ENCODE results near the gene LSR. TPM values are rescaled to one million over a fixed set of nuclear protein-coding genes. Genes with fewer than 3 reads are reported as not detected.

Gene LSR
- total RNA-seq, 1 donor from 2014 or later = 11.3 TPM

DNA sequence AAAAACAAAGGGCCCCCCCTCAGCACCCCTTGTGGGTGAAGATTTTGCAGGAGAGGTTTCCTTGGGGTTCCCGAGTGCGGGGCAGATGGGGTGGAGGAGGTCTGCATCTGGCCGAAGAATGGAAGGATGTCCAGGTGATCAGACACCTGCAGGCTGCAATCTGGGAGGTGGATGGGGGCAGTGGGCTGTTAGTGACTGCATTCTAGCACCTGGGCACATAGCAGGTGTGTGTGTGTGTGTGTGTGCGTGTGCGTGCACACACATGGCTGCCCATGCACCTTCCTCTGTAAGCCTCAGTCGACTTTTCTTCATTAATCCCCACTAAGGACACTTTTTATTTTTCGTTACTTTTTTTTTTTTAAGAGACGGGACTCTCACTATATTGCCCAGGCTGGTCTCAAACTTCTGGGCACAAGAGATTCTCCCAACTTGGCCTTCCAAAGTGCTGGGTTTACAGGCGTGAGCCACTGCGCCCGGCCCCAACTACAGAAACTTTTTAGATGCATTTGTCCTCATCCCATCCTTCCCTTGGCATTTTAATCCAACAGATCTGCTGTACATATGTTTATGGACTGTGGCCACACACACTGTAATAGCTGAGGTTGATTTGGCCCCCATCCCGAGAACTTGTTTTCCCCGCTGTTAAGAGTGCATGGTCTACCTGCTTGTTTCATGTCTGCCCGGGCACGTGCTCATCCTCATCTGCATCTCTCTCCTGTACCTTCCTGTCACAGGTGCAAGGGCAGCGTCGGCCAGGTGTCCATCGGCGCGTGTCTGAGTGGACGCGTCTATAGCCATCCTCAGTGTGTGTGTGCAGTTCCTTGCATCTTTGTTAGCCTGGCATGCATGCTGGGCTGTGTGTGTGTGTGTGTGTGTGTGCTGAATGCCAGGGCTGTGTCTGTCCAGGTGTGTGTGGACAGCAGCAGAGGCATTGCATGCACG is 43.9 kb downstream of the LSR start:
- TF ChIP-seq, protein P1, sequence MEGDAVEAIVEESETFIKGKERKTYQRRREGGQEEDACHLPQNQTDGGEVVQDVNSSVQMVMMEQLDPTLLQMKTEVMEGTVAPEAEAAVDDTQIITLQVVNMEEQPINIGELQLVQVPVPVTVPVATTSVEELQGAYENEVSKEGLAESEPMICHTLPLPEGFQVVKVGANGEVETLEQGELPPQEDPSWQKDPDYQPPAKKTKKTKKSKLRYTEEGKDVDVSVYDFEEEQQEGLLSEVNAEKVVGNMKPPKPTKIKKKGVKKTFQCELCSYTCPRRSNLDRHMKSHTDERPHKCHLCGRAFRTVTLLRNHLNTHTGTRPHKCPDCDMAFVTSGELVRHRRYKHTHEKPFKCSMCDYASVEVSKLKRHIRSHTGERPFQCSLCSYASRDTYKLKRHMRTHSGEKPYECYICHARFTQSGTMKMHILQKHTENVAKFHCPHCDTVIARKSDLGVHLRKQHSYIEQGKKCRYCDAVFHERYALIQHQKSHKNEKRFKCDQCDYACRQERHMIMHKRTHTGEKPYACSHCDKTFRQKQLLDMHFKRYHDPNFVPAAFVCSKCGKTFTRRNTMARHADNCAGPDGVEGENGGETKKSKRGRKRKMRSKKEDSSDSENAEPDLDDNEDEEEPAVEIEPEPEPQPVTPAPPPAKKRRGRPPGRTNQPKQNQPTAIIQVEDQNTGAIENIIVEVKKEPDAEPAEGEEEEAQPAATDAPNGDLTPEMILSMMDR (IDR thresholded peaks at IDR 0.05; ENCODE audit: insufficient read depth, low read length, severe bottlenecking) = no peak
- FAIRE-seq = no peak
- H3K27me3 ChIP-seq (ENCODE audit: control insufficient read depth, insufficient read depth, low read length) = no peaks in the 10 kb centered on the region
- DNase-seq (ENCODE audit: low read depth) = no peak
- no peaks in the 10 kb centered on the region for H3K36me3 ChIP-seq (ENCODE audit: control insufficient read depth, insufficient read depth, low read length)
- no peak overlapping the region for H3K4me3 ChIP-seq (ENCODE audit: low read depth, low read length)

DNA sequence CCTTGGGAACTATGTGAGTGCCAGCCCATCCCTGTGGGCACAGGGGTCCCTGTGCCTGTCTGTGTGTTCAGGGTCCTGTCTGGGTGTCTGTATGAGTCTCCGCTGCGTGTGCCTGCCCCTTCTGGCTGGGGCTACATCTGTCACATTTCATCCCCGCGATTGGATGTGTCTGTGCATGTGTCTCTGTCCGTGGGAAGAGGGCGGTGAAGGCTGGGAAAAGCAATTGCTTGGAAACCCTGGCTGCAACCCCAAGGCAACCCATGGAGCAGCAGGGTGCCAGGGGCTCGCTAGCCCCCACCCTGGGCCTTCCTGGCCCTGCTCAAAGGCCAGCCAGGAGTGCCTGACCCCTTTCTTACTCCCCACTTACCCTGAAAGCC is 44.5 kb downstream of the LSR start:
- Histone ChIP-seq H3K27me3 (ENCODE audit: control insufficient read depth, insufficient read depth, low read length) (no peaks in the 10 kb centered on the region), H3K36me3 (ENCODE audit: control insufficient read depth, insufficient read depth, low read length) (no peaks in the 10 kb centered on the region), H3K4me3 (ENCODE audit: low read depth, low read length) (no peak overlapping the region)
- TF ChIP-seq, protein P1 (IDR thresholded peaks at IDR 0.05; ENCODE audit: insufficient read depth, low read length, severe bottlenecking) = no peak
- FAIRE-seq (no peak), DNase-seq (ENCODE audit: low read depth) (no peak)

DNA sequence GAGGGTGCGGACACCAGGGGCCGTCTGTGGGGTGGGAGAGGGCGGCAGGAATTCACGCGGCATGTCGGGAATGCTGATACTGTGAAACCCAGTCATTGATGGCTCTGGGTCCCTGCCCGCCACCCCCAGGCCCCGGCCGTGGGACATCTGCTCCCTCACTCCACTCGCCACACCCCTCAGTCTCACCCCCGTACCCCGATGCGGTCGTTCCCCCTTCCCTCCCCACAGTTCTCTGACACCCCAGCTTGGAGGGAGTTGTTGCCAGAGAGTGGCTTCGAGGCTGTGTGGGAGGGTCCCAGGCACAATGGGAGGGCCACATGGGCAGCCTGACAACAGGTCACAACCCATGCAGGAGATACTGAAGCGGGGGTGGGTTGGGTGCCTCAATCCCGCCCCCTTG is 45.0 kb downstream of the LSR start:
- TF ChIP-seq, protein P1 (IDR thresholded peaks at IDR 0.05; ENCODE audit: insufficient read depth, low read length, severe bottlenecking) = no peak
- Histone ChIP-seq H3K27me3 (ENCODE audit: control insufficient read depth, insufficient read depth, low read length) (no peaks in the 10 kb centered on the region), H3K36me3 (ENCODE audit: control insufficient read depth, insufficient read depth, low read length) (no peaks in the 10 kb centered on the region), H3K4me3 (ENCODE audit: low read depth, low read length) (no peak overlapping the region)
- FAIRE-seq (no peak), DNase-seq (ENCODE audit: low read depth) (no peak)

DNA sequence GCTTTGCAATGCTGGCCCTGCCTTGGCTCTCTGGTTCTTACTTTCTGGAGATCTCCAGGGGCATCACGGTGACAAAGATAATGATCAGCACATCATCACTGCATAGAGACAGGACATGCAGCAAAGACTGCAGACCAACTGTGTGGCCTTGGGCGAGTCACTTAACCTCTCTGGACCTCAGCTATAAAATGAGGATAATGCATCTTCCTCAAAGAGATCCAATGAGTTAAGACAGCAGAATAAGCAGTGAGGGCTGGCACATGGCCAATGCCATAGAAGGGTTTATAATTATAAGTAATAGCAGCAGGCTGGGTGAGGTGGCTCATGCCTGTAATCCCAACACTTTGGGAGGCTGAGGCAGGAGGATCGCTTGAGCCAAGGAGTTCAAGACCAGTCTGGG is 45.5 kb downstream of the LSR start:
- no peaks in the 10 kb centered on the region for H3K36me3 ChIP-seq (ENCODE audit: control insufficient read depth, insufficient read depth, low read length)
- H3K27me3 ChIP-seq (ENCODE audit: control insufficient read depth, insufficient read depth, low read length) = no peaks in the 10 kb centered on the region
- TF ChIP-seq, protein P1 (IDR thresholded peaks at IDR 0.05; ENCODE audit: insufficient read depth, low read length, severe bottlenecking) = no peak
- FAIRE-seq (no peak), DNase-seq (ENCODE audit: low read depth) (no peak)
- no peak overlapping the region for H3K4me3 ChIP-seq (ENCODE audit: low read depth, low read length)

DNA sequence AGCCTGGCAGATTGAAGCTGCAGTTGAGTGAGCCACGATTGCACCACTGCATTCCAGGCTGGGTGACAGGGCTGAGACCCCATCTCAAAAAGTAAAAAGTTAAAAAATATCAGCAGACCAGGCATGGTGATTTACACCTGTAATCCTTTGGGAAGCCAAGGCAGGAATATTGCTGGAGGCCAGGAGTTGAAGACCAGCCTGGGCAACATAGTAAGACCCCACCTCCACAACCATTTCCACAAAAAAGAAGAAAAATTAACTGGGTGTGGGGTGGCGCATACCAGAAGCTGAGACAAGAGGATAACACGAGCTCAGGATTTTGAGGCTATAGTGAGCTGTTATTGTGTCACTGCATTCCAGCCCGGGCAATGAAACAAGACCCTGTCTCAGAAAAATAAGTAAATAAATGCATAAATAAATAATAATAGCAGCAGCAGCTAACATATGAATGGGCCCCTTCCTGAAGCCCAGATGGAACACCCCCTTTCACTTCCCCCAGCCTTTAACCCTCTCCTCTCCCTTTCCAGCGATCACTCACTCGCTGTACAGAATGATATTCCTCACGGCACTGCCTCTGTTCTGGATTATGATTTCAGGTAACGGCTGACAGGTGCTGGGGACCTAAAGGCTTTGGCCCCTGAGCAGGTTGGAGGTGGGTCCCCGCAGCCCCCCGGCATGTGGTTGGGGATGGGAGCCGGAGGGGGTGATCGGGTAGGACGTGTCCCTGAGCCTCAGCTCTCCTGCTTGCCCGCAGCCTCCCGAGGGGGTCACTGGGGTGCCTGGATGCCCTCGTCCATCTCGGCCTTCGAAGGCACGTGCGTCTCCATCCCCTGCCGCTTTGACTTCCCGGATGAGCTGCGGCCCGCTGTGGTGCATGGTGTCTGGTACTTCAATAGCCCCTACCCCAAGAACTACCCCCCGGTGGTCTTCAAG is 46.3 kb downstream of the LSR start:
- no peak for FAIRE-seq
- TF ChIP-seq, protein P1 (IDR thresholded peaks at IDR 0.05; ENCODE audit: insufficient read depth, low read length, severe bottlenecking) = no peak

More for the DNA sequence above, 46.3 kb downstream of the LSR start:
- Histone ChIP-seq H3K36me3 (ENCODE audit: control insufficient read depth, insufficient read depth, low read length) (no peaks in the 10 kb centered on the region), H3K27me3 (ENCODE audit: control insufficient read depth, insufficient read depth, low read length) (no peaks in the 10 kb centered on the region), H3K4me3 (ENCODE audit: low read depth, low read length) (no peak overlapping the region)
- DNase-seq (ENCODE audit: low read depth) = no peak
